SK-N-SH treated with all-trans-retinoic acid at 6 μM for 48 hours (cell line): ENCODE data around the gene GALNT17.

ENCODE experiments used
- ATAC-seq: fragments of 200-7000 bp; cut with Tn5 transposase; 3 replicates; pipeline ENCODE4 v1.9.1; 2020; ENCODE audit warnings: mild to moderate bottlenecking, moderate library complexity
- CSDC2 ChIP-seq: fragments of 250-450 bp; sonication (Bioruptor Pico); IDR thresholded peaks from 2 replicates; pipeline ENCODE4 v1.5.0; 2020; ENCODE audit warnings: mild to moderate bottlenecking, moderate library complexity
- CSRNP3 ChIP-seq: fragments of 250-450 bp; sonication (Bioruptor Pico); IDR thresholded peaks from 2 replicates; pipeline ENCODE4 v1.5.1; 2021; ENCODE audit warnings: mild to moderate bottlenecking, moderate library complexity
- GLIS3 ChIP-seq: fragments of 250-450 bp; sonication (Bioruptor Pico); IDR thresholded peaks from 2 replicates; pipeline ENCODE4 v1.5.0; 2020; ENCODE audit warnings: mild to moderate bottlenecking, moderate library complexity
- ISL1 ChIP-seq: fragments of 250-450 bp; sonication (Bioruptor Pico); IDR thresholded peaks from 2 replicates; pipeline ENCODE4 v2.1.2; 2022; ENCODE audit warnings: mild to moderate bottlenecking, moderate library complexity
- OSR1 ChIP-seq: fragments of 250-450 bp; sonication (Bioruptor Pico); IDR thresholded peaks from 2 replicates; pipeline ENCODE4 v1.8.0; 2022; ENCODE audit warnings: moderate library complexity, mild to moderate bottlenecking, inconsistent platforms
- POU6F1 ChIP-seq: fragments of 250-450 bp; sonication (Bioruptor Pico); IDR thresholded peaks from 2 replicates; pipeline ENCODE4 v1.8.0; 2021; ENCODE audit warnings: low read depth, mild to moderate bottlenecking, moderate library complexity, borderline replicate concordance
- PPARA ChIP-seq: fragments of 250-450 bp; sonication (Bioruptor Pico); IDR thresholded peaks from 2 replicates; pipeline ENCODE4 v1.5.0; 2020; ENCODE audit warnings: mild to moderate bottlenecking, borderline replicate concordance
- RARB ChIP-seq: fragments of 250-450 bp; sonication (Bioruptor Pico); IDR thresholded peaks from 2 replicates; pipeline ENCODE4 v1.8.0; 2021; ENCODE audit warnings: mild to moderate bottlenecking, moderate library complexity
- SNAI2 ChIP-seq: fragments of 250-450 bp; sonication (Bioruptor Pico); IDR thresholded peaks from 2 replicates; pipeline ENCODE4 v1.5.0; 2020; ENCODE audit warnings: mild to moderate bottlenecking, moderate library complexity
- TCF4 ChIP-seq: fragments of 250-450 bp; sonication (Bioruptor Pico); IDR thresholded peaks from 2 replicates; pipeline ENCODE4 v1.8.0; 2021; ENCODE audit warnings: mild to moderate bottlenecking, moderate library complexity, borderline replicate concordance
- TSHZ2 ChIP-seq: fragments of 250-450 bp; sonication (Bioruptor Pico); IDR thresholded peaks from 2 replicates; pipeline ENCODE4 v1.5.0; 2020; ENCODE audit warnings: mild to moderate bottlenecking, moderate library complexity
- ZC3H10 ChIP-seq: fragments of 250-450 bp; sonication (Bioruptor Pico); IDR thresholded peaks from 2 replicates; pipeline ENCODE4 v1.5.1; 2021; ENCODE audit warnings: mild to moderate bottlenecking, moderate library complexity
- ZFP3 ChIP-seq: fragments of 250-450 bp; sonication (Bioruptor Pico); IDR thresholded peaks from 2 replicates; pipeline ENCODE4 v1.5.0; 2020; ENCODE audit warnings: mild to moderate bottlenecking, moderate library complexity
- ZFP30 ChIP-seq: fragments of 450-650 bp; formaldehyde crosslinking; IDR thresholded peaks from 2 replicates; pipeline ENCODE4 v1.5.0; 2022; ENCODE audit warnings: mild to moderate bottlenecking, moderate library complexity
- ZNF565 ChIP-seq: fragments of 450-650 bp; formaldehyde crosslinking; conservative IDR thresholded peaks from 2 replicates; pipeline ENCODE4 v1.5.0; 2020; ENCODE audit warnings: low read depth, mild to moderate bottlenecking, moderate library complexity
- ZNF70 ChIP-seq: fragments of 450-650 bp; formaldehyde crosslinking; IDR thresholded peaks from 2 replicates; pipeline ENCODE4 v1.5.0; 2020; ENCODE audit warnings: mild to moderate bottlenecking, moderate library complexity
- ZNF8 ChIP-seq: fragments of 450-650 bp; formaldehyde crosslinking; IDR thresholded peaks from 2 replicates; pipeline ENCODE4 v1.5.0; 2020; ENCODE audit warnings: mild to moderate bottlenecking, moderate library complexity

GALNT17 gene

GRCh38 chr7:71238581-71239295 is 106.8 kb downstream of the GALNT17 start:
- ATAC-seq, result no peak

GRCh38 chr7:71239586-71240268 is 107.8 kb downstream of the GALNT17 start:
- TF ChIP-seq OSR1 (CRISPR knock-in tag) (no peak), ISL1 (CRISPR knock-in tag) (no peak), ZFP3 (CRISPR knock-in tag) (no peak), ZC3H10 (CRISPR knock-in tag) (no peak), ZNF70 (no peak), SNAI2 (no peak), TSHZ2 (CRISPR knock-in tag) (no peak), PPARA (CRISPR knock-in tag) (no peak), ZFP30 (CRISPR knock-in tag) (no peak), CSDC2 (CRISPR knock-in tag) (no peak), RARB (CRISPR knock-in tag) (no peak), ZNF8 (CRISPR knock-in tag) (no peak), POU6F1 (CRISPR knock-in tag) (no peak), TCF4 (CRISPR knock-in tag) (no peak), ZNF565 (no peak), GLIS3 (CRISPR knock-in tag) (no peak)
- ATAC-seq, result no peak

More at GRCh38 chr7:71238581-71239295, 106.8 kb downstream of the GALNT17 start:
- TF ChIP-seq TSHZ2 (CRISPR knock-in tag) (no peak), ZFP30 (CRISPR knock-in tag) (no peak), ZC3H10 (CRISPR knock-in tag) (no peak), ZFP3 (CRISPR knock-in tag) (no peak), CSRNP3 (CRISPR knock-in tag) (no peak), SNAI2 (no peak), GLIS3 (CRISPR knock-in tag) (no peak), ZNF565 (no peak), ISL1 (CRISPR knock-in tag) (no peak)

DNA sequence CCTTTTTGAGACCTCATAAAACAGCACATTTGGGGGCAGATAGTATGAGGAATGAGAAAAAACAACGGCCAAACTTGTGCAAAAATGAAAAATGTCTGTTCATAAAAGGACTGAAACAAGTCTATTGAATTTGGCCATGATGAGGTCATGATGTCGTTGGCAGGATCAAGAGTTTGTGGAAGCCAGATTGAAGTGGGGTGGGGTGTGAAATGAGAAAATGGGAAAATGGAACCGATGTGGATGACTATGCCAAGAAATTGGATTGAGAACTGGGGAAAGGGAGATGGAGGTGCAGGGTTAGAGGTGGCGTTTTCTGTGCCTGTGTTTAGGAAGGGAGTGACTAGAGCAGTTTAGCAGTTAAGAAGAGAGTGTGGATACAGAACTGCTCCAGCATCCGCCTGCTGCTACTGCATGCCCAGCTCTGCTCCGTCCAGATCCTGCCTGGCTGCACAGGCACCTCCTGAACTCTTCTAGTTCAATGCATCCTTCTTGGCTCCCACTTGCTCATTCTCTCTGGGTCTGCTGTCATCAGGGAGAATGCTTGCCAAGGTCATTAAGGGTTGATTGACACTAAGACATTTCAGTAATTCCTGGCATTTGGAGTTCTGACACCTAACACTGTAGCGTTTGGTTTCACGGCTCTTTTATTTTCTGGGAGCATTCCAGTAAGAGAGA is 111.9 kb downstream of the GALNT17 start:
- no peak for TF ChIP-seq POU6F1 (CRISPR knock-in tag)
- TF ChIP-seq ZNF8 (CRISPR knock-in tag), result no peak
- ATAC-seq, result no peak
